Measurements from ENCODE around the gene DAB1. TPM values are rescaled to one million over a fixed set of nuclear protein-coding genes. Genes with fewer than 3 reads are reported as not detected.

Gene DAB1
- total RNA-seq, 1 donor from 2014 or later = not detected

- no peak for DNase-seq (ENCODE audit: low read depth, low spot score)
Observed at GRCh38 chr1:57033222-57034001, 390.4 kb downstream of the DAB1 start.

- DNase-seq (ENCODE audit: low read depth, low spot score) = no peak
Observed at GRCh38 chr1:57026624-57027354, 397.1 kb downstream of the DAB1 start.

GRCh38 chr1:57024855-57025254, 399.0 kb downstream of the DAB1 start:
- no peak for DNase-seq (ENCODE audit: low read depth, low spot score)

GRCh38 chr1:57024428-57024827, 399.4 kb downstream of the DAB1 start:
- DNase-seq (ENCODE audit: low read depth, low spot score) = no peak

- DNase-seq (ENCODE audit: low read depth, low spot score) = no peak
Observed at GRCh38 chr1:57020216-57020615, 403.6 kb downstream of the DAB1 start.

- DNase-seq (ENCODE audit: low read depth, low spot score) = no peak
Observed at GRCh38 chr1:57019236-57019839, 404.5 kb downstream of the DAB1 start.

GRCh38 chr1:57018119-57018518, 405.7 kb downstream of the DAB1 start:
- no peak for DNase-seq (ENCODE audit: low read depth, low spot score)

- no peak for DNase-seq (ENCODE audit: low read depth, low spot score)
Observed at GRCh38 chr1:57017717-57018116, 406.1 kb downstream of the DAB1 start.

- DNase-seq (ENCODE audit: low read depth, low spot score) = no peak
Observed at GRCh38 chr1:57017200-57017599, 406.7 kb downstream of the DAB1 start.

- DNase-seq (ENCODE audit: low read depth, low spot score) = no peak
Observed at GRCh38 chr1:57015071-57015470, 408.8 kb downstream of the DAB1 start.

GRCh38 chr1:57013522-57013921, 410.3 kb downstream of the DAB1 start:
- DNase-seq (ENCODE audit: low read depth, low spot score) = no peak

GRCh38 chr1:57012315-57012714, 411.5 kb downstream of the DAB1 start:
- DNase-seq (ENCODE audit: low read depth, low spot score) = no peak

GRCh38 chr1:57010511-57010910, 413.3 kb downstream of the DAB1 start:
- DNase-seq (ENCODE audit: low read depth, low spot score) = no peak

GRCh38 chr1:57007948-57008347, 415.9 kb downstream of the DAB1 start:
- no peak for DNase-seq (ENCODE audit: low read depth, low spot score)

- DNase-seq (ENCODE audit: low read depth, low spot score) = no peak
Observed at GRCh38 chr1:57007472-57007871, 416.4 kb downstream of the DAB1 start.

GRCh38 chr1:57003398-57004139, 420.3 kb downstream of the DAB1 start:
- DNase-seq (ENCODE audit: low read depth, low spot score) = no peak

- no peak for DNase-seq (ENCODE audit: low read depth, low spot score)
Observed at GRCh38 chr1:56995414-56996100, 428.3 kb downstream of the DAB1 start.

- no peak for DNase-seq (ENCODE audit: low read depth, low spot score)
Observed at GRCh38 chr1:56993475-56993874, 430.4 kb downstream of the DAB1 start.

GRCh38 chr1:56992318-56993125, 431.3 kb downstream of the DAB1 start:
- no peak for DNase-seq (ENCODE audit: low read depth, low spot score)

- DNase-seq (ENCODE audit: low read depth, low spot score) = no peak
Observed at GRCh38 chr1:56991576-56991975, 432.3 kb downstream of the DAB1 start.
